ENCODE measurements around the gene SOWAHB.
"Not testable (repeated sequence)": the region's sequence is repeated elsewhere in the genome, so short reads cannot be mapped to it uniquely, and the experiment has no call there.

The SOWAHB gene

GRCh38 chr4:76895619-76896018 is 2.3 kb downstream of the SOWAHB start:
- FAIRE-seq (no peak), DNase-seq (ENCODE audit: insufficient read length, low spot score) (no peak)

- no peak for FAIRE-seq
- DNase-seq (ENCODE audit: insufficient read length, low spot score), result no peak
Measured at GRCh38 chr4:76894537-76895255, 3.2 kb downstream of the SOWAHB start.

DNA sequence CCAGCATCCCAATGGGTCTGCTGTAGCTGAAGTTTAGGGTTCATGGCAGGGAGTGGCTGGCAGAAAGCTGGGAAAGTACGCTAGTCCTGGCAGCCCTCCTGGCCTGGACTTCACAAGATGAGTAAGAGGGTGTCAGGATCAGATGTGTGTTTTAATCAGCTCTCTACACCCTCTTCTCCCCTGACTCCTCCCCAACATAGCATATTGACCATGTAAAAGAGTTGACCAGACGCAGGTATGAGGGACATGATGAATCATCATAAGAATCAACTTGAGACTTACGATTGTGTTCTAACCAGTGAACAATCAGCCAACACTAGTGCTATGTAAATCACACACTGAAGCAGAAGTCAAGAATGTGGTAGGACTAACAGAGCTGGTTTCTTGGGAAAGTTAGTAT is 5.3 kb downstream of the SOWAHB start:
- no peak for FAIRE-seq
- DNase-seq (ENCODE audit: insufficient read length, low spot score), result no peak

GRCh38 chr4:76892001-76892400 is 5.9 kb downstream of the SOWAHB start:
- DNase-seq (ENCODE audit: insufficient read length, low spot score) (no peak), FAIRE-seq (no peak)

GRCh38 chr4:76886848-76887441 is 11.0 kb downstream of the SOWAHB start:
- no peak for FAIRE-seq

DNA sequence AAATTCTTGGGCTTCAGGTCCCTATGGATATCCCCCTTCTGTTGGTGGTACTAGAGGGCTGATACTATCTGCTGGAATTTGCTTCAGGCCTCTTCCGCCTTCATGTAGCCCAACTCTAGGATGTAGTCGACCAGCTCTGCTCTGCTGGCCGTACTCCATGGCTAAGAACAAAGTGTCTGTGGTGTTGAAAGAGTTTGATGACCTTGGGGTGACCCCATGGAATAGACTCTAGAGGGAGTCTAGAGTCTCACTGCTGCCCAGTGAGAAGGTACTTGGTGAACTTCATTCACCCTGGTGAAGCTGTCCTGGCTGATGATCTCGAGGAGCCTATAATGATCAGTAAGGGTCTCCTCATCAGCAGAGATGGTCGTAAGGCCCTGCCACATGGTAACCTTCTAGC is 11.7 kb downstream of the SOWAHB start:
- no peak for FAIRE-seq
- no peak for DNase-seq (ENCODE audit: insufficient read length, low spot score)

More at GRCh38 chr4:76886848-76887441, 11.0 kb downstream of the SOWAHB start:
- DNase-seq (ENCODE audit: insufficient read length, low spot score), result no peak

GRCh38 chr4:76883147-76883546 is 14.8 kb downstream of the SOWAHB start:
- FAIRE-seq (no peak), DNase-seq (ENCODE audit: insufficient read length, low spot score) (no peak)

GRCh38 chr4:76882630-76883029 is 15.3 kb downstream of the SOWAHB start:
- FAIRE-seq (no peak), DNase-seq (ENCODE audit: insufficient read length, low spot score) (no peak)

GRCh38 chr4:76881375-76881774 is 16.6 kb downstream of the SOWAHB start:
- FAIRE-seq, result no peak
- no peak for DNase-seq (ENCODE audit: insufficient read length, low spot score)

DNA sequence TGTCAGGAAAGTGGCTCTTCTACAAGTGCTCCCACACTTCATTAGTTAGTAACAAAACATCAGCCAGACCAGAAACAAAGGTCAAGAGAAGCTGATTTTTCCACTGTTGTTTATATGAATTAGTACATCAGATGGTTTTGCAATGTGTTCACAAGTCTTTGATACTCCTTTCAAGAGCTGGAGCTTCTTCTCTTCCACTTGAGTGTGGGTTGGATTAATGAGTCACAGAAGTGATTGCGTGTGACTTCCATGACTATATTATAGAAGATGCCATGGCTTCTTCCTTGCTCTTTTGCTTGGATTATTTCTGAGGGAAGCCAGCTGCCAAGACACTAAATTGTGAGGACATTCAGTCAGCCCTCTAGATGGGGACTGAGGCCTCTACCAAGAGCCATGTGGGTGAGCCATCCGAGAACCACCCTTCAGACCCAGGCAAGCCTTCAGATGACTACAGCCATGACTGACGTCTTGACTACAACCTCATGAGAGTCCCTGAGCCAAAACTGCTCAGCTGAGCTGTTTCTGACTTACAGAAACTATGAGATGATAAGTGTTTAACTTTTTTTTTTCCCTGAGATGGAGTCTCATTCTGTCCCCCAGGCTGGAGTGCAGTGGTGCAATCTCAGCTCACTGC is 18.1 kb downstream of the SOWAHB start:
- DNase-seq (ENCODE audit: insufficient read length, low spot score) (no peak), FAIRE-seq (no peak)

DNA sequence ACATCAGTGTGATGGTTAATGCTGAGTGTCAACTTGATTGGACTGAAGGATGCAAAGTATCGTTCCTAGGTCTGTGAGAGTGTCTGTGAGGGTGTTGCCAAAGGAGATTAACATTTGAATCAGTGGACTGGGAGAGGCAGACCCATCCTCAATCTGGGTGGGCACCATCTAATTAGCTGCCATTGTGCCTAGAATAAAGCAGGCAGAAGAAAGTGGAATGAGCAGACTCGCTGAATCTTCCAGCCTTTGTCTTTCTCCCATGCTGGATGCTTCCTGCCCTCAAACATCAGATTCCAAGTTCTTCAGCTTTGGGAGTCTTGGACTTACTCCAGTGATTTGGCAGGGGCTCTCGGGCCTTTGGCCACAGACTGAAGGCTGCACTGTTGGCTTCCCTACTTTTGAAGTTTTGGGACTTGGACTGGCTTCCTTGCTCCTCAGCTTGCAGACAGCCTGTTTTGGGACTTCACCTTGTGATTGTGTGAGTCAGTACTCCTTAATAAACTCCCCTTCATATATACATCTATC is 19.2 kb downstream of the SOWAHB start:
- not testable (repeated sequence) for DNase-seq (ENCODE audit: insufficient read length, low spot score); FAIRE-seq

- DNase-seq (ENCODE audit: insufficient read length, low spot score) (no peak), FAIRE-seq (no peak)
Measured at GRCh38 chr4:76874176-76874575, 23.8 kb downstream of the SOWAHB start.

DNA sequence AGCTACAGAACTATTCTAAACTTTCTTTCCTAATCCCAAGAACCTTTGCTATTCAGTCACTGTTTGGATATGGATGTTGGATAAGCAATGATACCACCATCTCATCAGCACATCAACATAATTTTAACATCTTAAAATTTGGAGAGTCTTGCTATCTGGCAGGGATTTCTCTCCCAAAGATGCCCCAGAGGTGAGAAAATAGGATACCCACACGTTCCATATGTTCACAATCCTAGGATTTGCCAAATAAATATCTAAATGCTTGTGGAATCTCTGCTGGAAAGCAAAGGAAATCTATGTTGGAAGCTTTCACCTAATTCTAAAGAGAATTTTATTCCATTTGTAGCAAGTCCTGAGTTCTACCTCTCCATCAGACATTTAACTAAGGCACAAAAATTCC is 24.4 kb downstream of the SOWAHB start:
- no peak for FAIRE-seq
- DNase-seq (ENCODE audit: insufficient read length, low spot score), result no peak

DNA sequence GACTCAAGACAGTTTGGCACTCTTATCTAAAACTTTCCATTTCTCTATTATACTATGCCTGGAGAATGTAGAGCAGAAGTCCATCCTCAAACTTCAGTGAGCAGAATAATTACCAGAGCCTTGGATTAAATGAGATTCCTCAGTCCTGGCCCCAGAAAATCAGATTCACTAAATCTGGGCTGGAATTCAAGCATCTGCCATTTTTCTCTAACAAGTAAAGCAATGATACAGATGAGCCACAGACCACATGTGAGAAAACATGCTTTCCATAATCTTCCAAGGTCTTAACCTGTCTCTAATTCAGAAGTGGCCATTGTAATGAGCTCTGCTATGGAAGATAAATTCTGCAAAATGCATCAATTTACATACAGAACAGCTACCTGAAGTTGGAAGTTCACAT is 25.4 kb downstream of the SOWAHB start:
- FAIRE-seq (no peak), DNase-seq (ENCODE audit: insufficient read length, low spot score) (no peak)

GRCh38 chr4:76868780-76869179 is 29.2 kb downstream of the SOWAHB start:
- DNase-seq (ENCODE audit: insufficient read length, low spot score), result not testable (repeated sequence)

GRCh38 chr4:76867880-76868655 is 29.9 kb downstream of the SOWAHB start:
- no peak for FAIRE-seq
- DNase-seq (ENCODE audit: insufficient read length, low spot score), result no peak

More at GRCh38 chr4:76868780-76869179, 29.2 kb downstream of the SOWAHB start:
- not testable (repeated sequence) for FAIRE-seq

- DNase-seq (ENCODE audit: insufficient read length, low spot score) (no peak), FAIRE-seq (no peak)
Measured at GRCh38 chr4:76867377-76867776, 30.6 kb downstream of the SOWAHB start.

GRCh38 chr4:76866641-76867040 is 31.3 kb downstream of the SOWAHB start:
- FAIRE-seq, result no peak
- DNase-seq (ENCODE audit: insufficient read length, low spot score), result no peak

DNA sequence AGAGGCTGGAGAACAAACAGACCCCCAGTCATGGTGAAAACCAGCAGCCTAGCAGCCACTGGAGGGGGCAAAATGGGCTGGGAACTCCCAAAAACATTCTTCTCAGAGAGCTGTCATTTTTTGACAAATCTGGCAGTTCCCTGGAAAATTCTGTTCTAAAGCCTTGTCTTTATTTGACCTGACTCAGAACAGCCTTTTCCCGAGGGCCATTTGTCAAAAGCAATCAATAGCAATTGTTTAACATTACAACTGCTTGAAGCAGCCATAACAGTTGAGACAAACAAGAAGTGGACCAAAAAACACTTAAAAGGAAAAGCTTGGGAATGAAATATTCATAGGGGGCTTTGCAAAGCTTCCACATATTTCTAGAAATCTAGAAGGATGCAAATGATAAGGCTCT is 39.6 kb downstream of the SOWAHB start:
- FAIRE-seq (no peak), DNase-seq (ENCODE audit: insufficient read length, low spot score) (no peak)

- FAIRE-seq (no peak), DNase-seq (ENCODE audit: insufficient read length, low spot score) (no peak)
Measured at GRCh38 chr4:76857074-76857409, 40.9 kb downstream of the SOWAHB start.
